Measurements from ENCODE around the gene BPTF. TPM values are rescaled to one million over a fixed set of nuclear protein-coding genes. Genes with fewer than 3 reads are reported as not detected.
A peak's percentile ranks its signal among the peaks of the same experiment; 100 is the strongest.

BPTF gene
- total and polyA plus RNA-seq, 2 of the 13 experiments (the other 11 are each of a cell fraction or from before 2014, with no cell fraction given), result 43.5 to 66.1 TPM

DNA sequence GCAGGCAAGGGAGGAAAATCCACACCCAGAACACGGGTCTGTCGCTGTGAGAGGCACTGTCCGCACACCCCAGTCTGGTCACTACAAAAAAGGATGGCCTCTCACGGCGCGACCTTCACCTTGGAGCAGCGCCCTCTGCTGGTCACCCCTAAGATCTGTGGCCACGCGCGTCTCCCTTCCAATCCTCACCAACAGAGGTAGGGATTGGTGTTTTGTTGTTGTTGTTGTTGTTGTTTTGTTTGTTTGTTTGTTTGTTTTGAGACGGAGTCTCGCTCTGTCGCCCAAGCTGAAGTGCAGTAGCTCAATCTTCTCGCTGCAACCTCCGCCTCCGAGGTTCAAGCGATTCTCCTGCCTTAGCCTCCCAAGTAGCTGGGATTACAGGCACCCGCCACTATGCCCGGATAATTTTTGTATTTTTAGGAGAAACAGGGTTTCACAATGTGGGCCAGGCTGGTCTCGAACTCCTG lies 185.9 kb downstream of the BPTF start (continued):
- TF ChIP-seq JUN (CRISPR knock-in tag; IDR thresholded peaks at IDR 0.05), result no peak
- TF ChIP-seq MYC (CRISPR knock-in tag; IDR thresholded peaks at IDR 0.05; ENCODE audit: borderline replicate concordance), result peak; percentile 22; the same call in 1 of the 2 replicates
- 0 out of 2 replicates have a peak, but pooled peaks have one; percentile 28 for TF ChIP-seq KDM2A (CRISPR knock-in tag; IDR thresholded peaks at IDR 0.05; ENCODE audit: borderline replicate concordance, low read depth)
- TF ChIP-seq RBFOX2 (IDR thresholded peaks at IDR 0.05; ENCODE audit: low read depth, low read length), result no peak
- no peak for TF ChIP-seq HMGA1 (CRISPR knock-in tag; conservative IDR thresholded peaks at IDR 0.05)
- no peak for TF ChIP-seq ZNF678 (CRISPR knock-in tag; IDR thresholded peaks at IDR 0.05)
- no peak for TF ChIP-seq ZNF607 (CRISPR knock-in tag; IDR thresholded peaks at IDR 0.05; ENCODE audit: borderline replicate concordance)
- no peak for TF ChIP-seq ZBTB43 (CRISPR knock-in tag; conservative IDR thresholded peaks at IDR 0.05)
- TF ChIP-seq STAG1 (CRISPR knock-in tag; IDR thresholded peaks at IDR 0.05), result peak; percentile 48
- TF ChIP-seq MXD4 (CRISPR knock-in tag; IDR thresholded peaks at IDR 0.05), result no peak
- TF ChIP-seq, protein P1, sequence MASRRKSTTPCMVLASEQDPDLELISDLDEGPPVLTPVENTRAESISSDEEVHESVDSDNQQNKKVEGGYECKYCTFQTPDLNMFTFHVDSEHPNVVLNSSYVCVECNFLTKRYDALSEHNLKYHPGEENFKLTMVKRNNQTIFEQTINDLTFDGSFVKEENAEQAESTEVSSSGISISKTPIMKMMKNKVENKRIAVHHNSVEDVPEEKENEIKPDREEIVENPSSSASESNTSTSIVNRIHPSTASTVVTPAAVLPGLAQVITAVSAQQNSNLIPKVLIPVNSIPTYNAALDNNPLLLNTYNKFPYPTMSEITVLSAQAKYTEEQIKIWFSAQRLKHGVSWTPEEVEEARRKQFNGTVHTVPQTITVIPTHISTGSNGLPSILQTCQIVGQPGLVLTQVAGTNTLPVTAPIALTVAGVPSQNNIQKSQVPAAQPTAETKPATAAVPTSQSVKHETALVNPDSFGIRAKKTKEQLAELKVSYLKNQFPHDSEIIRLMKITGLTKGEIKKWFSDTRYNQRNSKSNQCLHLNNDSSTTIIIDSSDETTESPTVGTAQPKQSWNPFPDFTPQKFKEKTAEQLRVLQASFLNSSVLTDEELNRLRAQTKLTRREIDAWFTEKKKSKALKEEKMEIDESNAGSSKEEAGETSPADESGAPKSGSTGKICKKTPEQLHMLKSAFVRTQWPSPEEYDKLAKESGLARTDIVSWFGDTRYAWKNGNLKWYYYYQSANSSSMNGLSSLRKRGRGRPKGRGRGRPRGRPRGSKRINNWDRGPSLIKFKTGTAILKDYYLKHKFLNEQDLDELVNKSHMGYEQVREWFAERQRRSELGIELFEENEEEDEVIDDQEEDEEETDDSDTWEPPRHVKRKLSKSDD (CRISPR knock-in tag; IDR thresholded peaks at IDR 0.05; ENCODE audit: low read depth), result no peak
- TF ChIP-seq, protein P2, sequence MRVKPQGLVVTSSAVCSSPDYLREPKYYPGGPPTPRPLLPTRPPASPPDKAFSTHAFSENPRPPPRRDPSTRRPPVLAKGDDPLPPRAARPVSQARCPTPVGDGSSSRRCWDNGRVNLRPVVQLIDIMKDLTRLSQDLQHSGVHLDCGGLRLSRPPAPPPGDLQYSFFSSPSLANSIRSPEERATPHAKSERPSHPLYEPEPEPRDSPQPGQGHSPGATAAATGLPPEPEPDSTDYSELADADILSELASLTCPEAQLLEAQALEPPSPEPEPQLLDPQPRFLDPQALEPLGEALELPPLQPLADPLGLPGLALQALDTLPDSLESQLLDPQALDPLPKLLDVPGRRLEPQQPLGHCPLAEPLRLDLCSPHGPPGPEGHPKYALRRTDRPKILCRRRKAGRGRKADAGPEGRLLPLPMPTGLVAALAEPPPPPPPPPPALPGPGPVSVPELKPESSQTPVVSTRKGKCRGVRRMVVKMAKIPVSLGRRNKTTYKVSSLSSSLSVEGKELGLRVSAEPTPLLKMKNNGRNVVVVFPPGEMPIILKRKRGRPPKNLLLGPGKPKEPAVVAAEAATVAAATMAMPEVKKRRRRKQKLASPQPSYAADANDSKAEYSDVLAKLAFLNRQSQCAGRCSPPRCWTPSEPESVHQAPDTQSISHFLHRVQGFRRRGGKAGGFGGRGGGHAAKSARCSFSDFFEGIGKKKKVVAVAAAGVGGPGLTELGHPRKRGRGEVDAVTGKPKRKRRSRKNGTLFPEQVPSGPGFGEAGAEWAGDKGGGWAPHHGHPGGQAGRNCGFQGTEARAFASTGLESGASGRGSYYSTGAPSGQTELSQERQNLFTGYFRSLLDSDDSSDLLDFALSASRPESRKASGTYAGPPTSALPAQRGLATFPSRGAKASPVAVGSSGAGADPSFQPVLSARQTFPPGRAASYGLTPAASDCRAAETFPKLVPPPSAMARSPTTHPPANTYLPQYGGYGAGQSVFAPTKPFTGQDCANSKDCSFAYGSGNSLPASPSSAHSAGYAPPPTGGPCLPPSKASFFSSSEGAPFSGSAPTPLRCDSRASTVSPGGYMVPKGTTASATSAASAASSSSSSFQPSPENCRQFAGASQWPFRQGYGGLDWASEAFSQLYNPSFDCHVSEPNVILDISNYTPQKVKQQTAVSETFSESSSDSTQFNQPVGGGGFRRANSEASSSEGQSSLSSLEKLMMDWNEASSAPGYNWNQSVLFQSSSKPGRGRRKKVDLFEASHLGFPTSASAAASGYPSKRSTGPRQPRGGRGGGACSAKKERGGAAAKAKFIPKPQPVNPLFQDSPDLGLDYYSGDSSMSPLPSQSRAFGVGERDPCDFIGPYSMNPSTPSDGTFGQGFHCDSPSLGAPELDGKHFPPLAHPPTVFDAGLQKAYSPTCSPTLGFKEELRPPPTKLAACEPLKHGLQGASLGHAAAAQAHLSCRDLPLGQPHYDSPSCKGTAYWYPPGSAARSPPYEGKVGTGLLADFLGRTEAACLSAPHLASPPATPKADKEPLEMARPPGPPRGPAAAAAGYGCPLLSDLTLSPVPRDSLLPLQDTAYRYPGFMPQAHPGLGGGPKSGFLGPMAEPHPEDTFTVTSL (CRISPR knock-in tag; IDR thresholded peaks at IDR 0.05; ENCODE audit: borderline replicate concordance), result no peak
- TF ChIP-seq NR2F1 (CRISPR knock-in tag; IDR thresholded peaks at IDR 0.05), result peak; percentile 73 to 76
- TF ChIP-seq, protein P3, sequence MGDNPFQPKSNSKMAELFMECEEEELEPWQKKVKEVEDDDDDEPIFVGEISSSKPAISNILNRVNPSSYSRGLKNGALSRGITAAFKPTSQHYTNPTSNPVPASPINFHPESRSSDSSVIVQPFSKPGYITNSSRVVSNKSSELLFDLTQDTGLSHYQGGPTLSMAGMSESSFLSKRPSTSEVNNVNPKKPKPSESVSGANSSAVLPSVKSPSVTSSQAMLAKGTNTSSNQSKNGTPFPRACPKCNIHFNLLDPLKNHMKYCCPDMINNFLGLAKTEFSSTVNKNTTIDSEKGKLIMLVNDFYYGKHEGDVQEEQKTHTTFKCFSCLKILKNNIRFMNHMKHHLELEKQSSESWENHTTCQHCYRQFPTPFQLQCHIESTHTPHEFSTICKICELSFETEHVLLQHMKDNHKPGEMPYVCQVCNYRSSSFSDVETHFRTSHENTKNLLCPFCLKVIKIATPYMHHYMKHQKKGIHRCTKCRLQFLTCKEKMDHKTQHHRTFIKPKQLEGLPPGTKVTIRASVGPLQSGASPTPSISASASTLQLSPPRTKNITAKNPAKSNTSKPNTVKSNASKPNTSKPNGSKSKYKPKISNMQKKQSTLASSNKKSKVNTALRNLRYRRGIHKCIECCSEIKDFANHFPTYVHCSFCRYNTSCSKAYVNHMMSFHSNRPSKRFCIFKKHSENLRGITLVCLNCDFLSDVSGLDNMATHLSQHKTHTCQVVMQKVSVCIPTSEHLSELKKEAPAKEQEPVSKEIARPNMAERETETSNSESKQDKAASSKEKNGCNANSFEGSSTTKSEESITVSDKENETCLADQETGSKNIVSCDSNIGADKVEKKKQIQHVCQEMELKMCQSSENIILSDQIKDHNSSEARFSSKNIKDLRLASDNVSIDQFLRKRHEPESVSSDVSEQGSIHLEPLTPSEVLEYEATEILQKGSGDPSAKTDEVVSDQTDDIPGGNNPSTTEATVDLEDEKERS (CRISPR knock-in tag; IDR thresholded peaks at IDR 0.05), result no peak
- TF ChIP-seq RFXANK (CRISPR knock-in tag; IDR thresholded peaks at IDR 0.05), result no peak

Measured in HepG2 (cell line).